PC-9 (cell line): Measurements from ENCODE around the gene RTCA. TPM values are rescaled to one million over a fixed set of nuclear protein-coding genes. Genes with fewer than 3 reads are reported as not detected.
"Not testable (repeated sequence)": the region's sequence is repeated elsewhere in the genome, so short reads cannot be mapped to it uniquely, and the experiment has no call there.

Source experiments
- BruUV-seq: library from RNA; stranded (reverse); fragments of 400-500 nt; replicated peaks from 2 replicates; lab custom pipeline; 2021; lab: Mats Ljungman, UMichigan
- CTCF ChIA-PET: fragments of 300-600 bp; sonication (Branson Sonifier 250); formaldehyde crosslinking; loops from one replicate; lab custom pipeline; 2022; ENCODE audit warnings: antibody characterized with exemption; lab: Charles Lee
- POLR2A ChIA-PET: fragments of 300-600 bp; sonication (Branson Sonifier 250); formaldehyde crosslinking; loops from one replicate; lab custom pipeline; 2022; ENCODE audit warnings: antibody characterized with exemption; ENCODE audit not compliant: unreplicated experiment; lab: Charles Lee
- DNase-seq, 2 experiments: peaks; one replicate each; pipeline versions ENCODE4 v3.0.0 to v3.0.0-alpha.2; 2015 to 2022; ENCODE audit warnings: mixed read lengths in 1 of 2
- H2AFZ ChIP-seq: fragments of 200-600 bp; sonication (generic); 2 replicates; pipeline ENCODE4 v1.8.1; 2017; ENCODE audit warnings: antibody characterized with exemption
- H3F3A ChIP-seq: fragments of 200-600 bp; sonication (generic); 2 replicates; pipeline ENCODE4 v1.8.1; 2017; ENCODE audit warnings: antibody characterized with exemption, mild to moderate bottlenecking, low read depth; ENCODE audit not compliant: insufficient read depth
- H3K27ac ChIP-seq: fragments of 200-600 bp; sonication (generic); 2 replicates; pipeline ENCODE4 v1.6.1; 2016; ENCODE audit warnings: mixed run types
- H3K27me3 ChIP-seq: fragments of 200-600 bp; sonication (generic); 2 replicates; pipeline ENCODE4 v1.6.1; 2016; ENCODE audit warnings: low read depth, mixed run types; ENCODE audit not compliant: insufficient read depth
- H3K36me3 ChIP-seq: fragments of 200-600 bp; sonication (generic); 2 replicates; pipeline ENCODE4 v1.6.1; 2016; ENCODE audit warnings: low read depth, mixed run types
- H3K4me1 ChIP-seq: fragments of 200-600 bp; sonication (generic); replicated peaks from 2 replicates; pipeline ENCODE4 v1.6.1; 2016; ENCODE audit warnings: mixed run types; ENCODE audit not compliant: insufficient read depth
- H3K4me2 ChIP-seq: fragments of 200-600 bp; sonication (generic); 2 replicates; pipeline ENCODE4 v1.6.1; 2017; ENCODE audit warnings: mixed run types
- H3K4me3 ChIP-seq: fragments of 200-600 bp; sonication (generic); 2 replicates; pipeline ENCODE4 v1.6.1; 2016; ENCODE audit warnings: mixed run types
- H3K79me2 ChIP-seq: fragments of 200-600 bp; sonication (generic); 2 replicates; pipeline ENCODE4 v1.6.1; 2017; ENCODE audit warnings: low read depth, mixed run types
- H3K9me2 ChIP-seq: fragments of 200-600 bp; sonication (generic); 2 replicates; pipeline ENCODE4 v1.8.1; 2017; ENCODE audit warnings: mild to moderate bottlenecking; ENCODE audit not compliant: insufficient read depth
- H3K9me3 ChIP-seq: fragments of 200-600 bp; sonication (generic); 2 replicates; pipeline ENCODE4 v1.8.1; 2016; ENCODE audit warnings: low read depth; ENCODE audit not compliant: insufficient read depth
- H4K20me1 ChIP-seq: fragments of 200-600 bp; sonication (generic); 2 replicates; pipeline ENCODE4 v1.8.1; 2017; ENCODE audit not compliant: insufficient read depth
- CTCF ChIP-seq: fragments of 200-600 bp; sonication (generic); conservative IDR thresholded peaks from 2 replicates; pipeline ENCODE4 v1.6.1; 2017; ENCODE audit warnings: mixed run types, antibody characterized with exemption, mild to moderate bottlenecking, moderate library complexity
- EZH2 ChIP-seq: fragments of 200-600 bp; sonication (generic); IDR thresholded peaks from 2 replicates; pipeline ENCODE4 v1.8.0; 2017; ENCODE audit warnings: antibody characterized with exemption, low read depth
- intact Hi-C: fragments of 100-400 bp; cut with micrococcal nuclease; formaldehyde crosslinking; loops from one replicate; pipeline ENCODE4 v1.10.0; 2022; ENCODE audit not compliant: unreplicated experiment
- total RNA-seq: library from RNA; stranded (reverse); gene quantifications from 2 replicates; pipeline ENCODE4 v1.2.3, GENCODE V29; 2021

RTCA gene
- total RNA-seq, 1 experiment from 2014 or later, result 38.1 TPM

GRCh38 chr1:100261686-100262085 is 4.3 kb upstream of the RTCA start:
- H3K79me2 ChIP-seq, result peaks cover 6% of the 10 kb centered on the region
- no peak for DNase-seq
- H3K9me3 ChIP-seq, result peaks cover 5% of the 10 kb centered on the region; the same call in 1 of the 2 replicates
- POLR2A ChIA-PET, result no interaction called here
- no peak overlapping the region for H3K4me2 ChIP-seq
- H3K36me3 ChIP-seq, result no peaks in the 10 kb centered on the region
- no peaks in the 10 kb centered on the region; the same call in 1 of the 2 replicates for H3F3A ChIP-seq
- H4K20me1 ChIP-seq, result no peaks in the 10 kb centered on the region
- no peak for TF ChIP-seq CTCF
- TF ChIP-seq EZH2, result no peak
- CTCF ChIA-PET, result no interaction called here
- BruUV-seq, result no TSS peak
- intact Hi-C loops, result no loop called here
- no peak overlapping the region for H2AFZ ChIP-seq
- H3K27ac ChIP-seq, result no peak overlapping the region
- no peak overlapping the region for H3K4me3 ChIP-seq
- H3K9me2 ChIP-seq, result no peaks in the 10 kb centered on the region
- no peaks in the 10 kb centered on the region for H3K27me3 ChIP-seq
- peaks cover 6% of the 10 kb centered on the region for H3K4me1 ChIP-seq

- H3K9me3 ChIP-seq, BruUV-seq, H3K27ac ChIP-seq, H3K4me3 ChIP-seq, DNase-seq, H3F3A ChIP-seq, POLR2A ChIA-PET, H3K27me3 ChIP-seq, H3K4me2 ChIP-seq, H4K20me1 ChIP-seq, CTCF ChIA-PET, H2AFZ ChIP-seq, H3K9me2 ChIP-seq, intact Hi-C loops: not testable (repeated sequence)
- peaks cover 12% of the 10 kb centered on the region for H3K36me3 ChIP-seq
- peaks cover 14% of the 10 kb centered on the region for H3K4me1 ChIP-seq
- H3K79me2 ChIP-seq, result peaks cover 26% of the 10 kb centered on the region
These were observed 1.9 kb upstream of the RTCA start for GRCh38 chr1:100264081-100264480.

- TSS peak; percentile 85 for BruUV-seq
- Histone ChIP-seq H3K36me3 (peaks cover 16% of the 10 kb centered on the region), H3K27ac (no peak overlapping the region), H3K27me3 (no peaks in the 10 kb centered on the region), H3K4me2 (peak overlapping the region; percentile 81), H3F3A (no peaks in the 10 kb centered on the region; the same call in 1 of the 2 replicates), H3K4me3 (peak overlapping the region; percentile 76), H2AFZ (peak overlapping the region; percentile 98), H4K20me1 (no peaks in the 10 kb centered on the region), H3K9me2 (no peaks in the 10 kb centered on the region), H3K9me3 (no peaks in the 10 kb centered on the region), H3K79me2 (peaks cover 26% of the 10 kb centered on the region), H3K4me1 (peaks cover 14% of the 10 kb centered on the region)
- peak in 1 of 2 experiments; percentile 51 for DNase-seq
- CTCF ChIA-PET, result interaction anchor here (0.8 to 0.9 kb wide), 2 partner anchors 18 to 268 kb away, joined by 3 read pairs; no protein-coding TSS in a partner anchor
- intact Hi-C loops, result no loop called here
- TF ChIP-seq CTCF (no peak), EZH2 (no peak)
- POLR2A ChIA-PET, result interaction anchor here (0.5 to 1.0 kb wide), 7 partner anchors 16 to 786 kb away, joined by 3 to 7 read pairs (median 5); partner anchors contain the start of genes DBT and SLC35A3
These were observed 470 bp upstream of the RTCA start for GRCh38 chr1:100265562-100265930.
